Lower lobe of right lung (tissue), 2 donors: ENCODE measurements around the gene GRB10. TPM values are rescaled to one million over a fixed set of nuclear protein-coding genes. Genes with fewer than 3 reads are reported as not detected.

ENCODE experiments used
- ATAC-seq, 2 donors: fragments of 200-7000 bp; cut with Tn5 transposase; one replicate each; pipeline ENCODE4 v1.9.1; 2020 to 2022; ENCODE audit warnings: mild to moderate bottlenecking in 2 of 2, moderate library complexity in 2 of 2
- DNase-seq: peaks from one replicate; pipeline ENCODE4 v3.0.0-alpha.2; 2020
- H3K27ac ChIP-seq: fragments of 200-600 bp; one replicate; pipeline ENCODE4 v1.8.0; 2022
- H3K27me3 ChIP-seq: fragments of 200-600 bp; one replicate; pipeline ENCODE4 v1.8.0; 2022; ENCODE audit warnings: low read depth
- H3K36me3 ChIP-seq: fragments of 200-600 bp; one replicate; pipeline ENCODE4 v1.8.0; 2022; ENCODE audit warnings: mild to moderate bottlenecking
- H3K4me1 ChIP-seq: fragments of 200-600 bp; one replicate; pipeline ENCODE4 v1.8.0; 2022
- H3K4me3 ChIP-seq: fragments of 200-600 bp; one replicate; pipeline ENCODE4 v1.8.0; 2022; ENCODE audit warnings: mild to moderate bottlenecking
- H3K9me3 ChIP-seq: fragments of 200-600 bp; one replicate; pipeline ENCODE4 v1.8.0; 2022
- CTCF ChIP-seq: fragments of 200-600 bp; IDR thresholded peaks from one replicate; pipeline ENCODE4 v1.8.0; 2022; ENCODE audit warnings: antibody characterized with exemption, mild to moderate bottlenecking
- intact Hi-C: fragments of 100-400 bp; cut with DNase I; formaldehyde crosslinking; loops from one replicate; pipeline ENCODE4 v1.11.0; 2022
- long read RNA-seq: library from polyadenylated mRNA; unstranded; transcript quantifications from one replicate; pipeline ENCODE4 v2.0.0, GENCODE V29; 2021
- total RNA-seq: library from RNA; stranded (reverse); fragmentation: NEBNext Ultra II Directional; extraction: Animal tissue kit (Norgen Biotek cat#: 25700); gene quantifications from one replicate; pipeline ENCODE4 v1.2.1, GENCODE V29; 2021
- donor health status: DM: no; HTN: yes; CAD: no; lungs with severe emphysema.

The GRB10 gene
- total RNA-seq = 36.5 TPM
- long read RNA-seq, full-length matches to known transcripts = 14 of 57 reads
- long read RNA-seq, partial matches to known transcripts = 8 of 57 reads
- long read RNA-seq, other reads (novel, unspliced or antisense) = 35 of 57 reads

GRCh38 chr7:50782375-50783208 is at the start of gene GRB10:
Gene GRB10, minus strand, starts transcription at chr7:50782896. Its CDS starts 50,574 bp downstream, at chr7:50732322.
- no peaks in the 10 kb centered on the region for H3K4me1 ChIP-seq
- no peaks in the 10 kb centered on the region for H3K36me3 ChIP-seq
- H3K27me3 ChIP-seq = no peaks in the 10 kb centered on the region
- H3K9me3 ChIP-seq = no peaks in the 10 kb centered on the region
- DNase-seq (peak; percentile 51), ATAC-seq (peak; percentile 87 to 90)
- intact Hi-C loops = no loop called here
- peak within 1 kb of the TSS; percentile 59 for H3K4me3 ChIP-seq
- TF ChIP-seq CTCF = no peak
- no peak within 1 kb of the TSS for H3K27ac ChIP-seq

- no peak overlapping the region for H3K27ac ChIP-seq
- H3K27me3 ChIP-seq = no peaks in the 10 kb centered on the region
- no peak overlapping the region for H3K4me3 ChIP-seq
- no peaks in the 10 kb centered on the region for H3K9me3 ChIP-seq
- peaks cover 7% of the 10 kb centered on the region for H3K4me1 ChIP-seq
- intact Hi-C loops = no loop called here
- TF ChIP-seq CTCF = no peak
- H3K36me3 ChIP-seq = no peaks in the 10 kb centered on the region
- ATAC-seq (no peak), DNase-seq (no peak)
Measured at GRCh38 chr7:50828801-50829200, 46.1 kb upstream of the GRB10 start.

GRCh38 chr7:50828116-50828515 is 45.4 kb upstream of the GRB10 start:
- no peaks in the 10 kb centered on the region for H3K27me3 ChIP-seq
- ATAC-seq (no peak), DNase-seq (no peak)
- H3K9me3 ChIP-seq = no peaks in the 10 kb centered on the region
- no peak overlapping the region for H3K27ac ChIP-seq
- H3K4me3 ChIP-seq = no peak overlapping the region
- H3K36me3 ChIP-seq = no peaks in the 10 kb centered on the region
- no peak for TF ChIP-seq CTCF
- intact Hi-C loops = no loop called here
- H3K4me1 ChIP-seq = peaks cover 7% of the 10 kb centered on the region

GRCh38 chr7:50827281-50827680 is 44.6 kb upstream of the GRB10 start:
- Histone ChIP-seq H3K27ac (no peak overlapping the region), H3K4me3 (no peak overlapping the region), H3K4me1 (peaks cover 7% of the 10 kb centered on the region), H3K9me3 (no peaks in the 10 kb centered on the region), H3K27me3 (no peaks in the 10 kb centered on the region), H3K36me3 (no peaks in the 10 kb centered on the region)
- TF ChIP-seq CTCF = no peak
- no peak for DNase-seq
- intact Hi-C loops = no loop called here
- ATAC-seq = no peak

- ATAC-seq = peak in 1 of 2 donors; percentile 24
Measured at GRCh38 chr7:50826371-50827172, 43.9 kb upstream of the GRB10 start.

More at GRCh38 chr7:50826371-50827172, 43.9 kb upstream of the GRB10 start:
- DNase-seq = no peak
- Histone ChIP-seq H3K36me3 (no peaks in the 10 kb centered on the region), H3K27ac (no peak overlapping the region), H3K4me3 (no peak overlapping the region), H3K27me3 (no peaks in the 10 kb centered on the region), H3K9me3 (no peaks in the 10 kb centered on the region), H3K4me1 (peaks cover 7% of the 10 kb centered on the region)
- TF ChIP-seq CTCF = no peak
- intact Hi-C loops = no loop called here
